GM21447 (cell line): ENCODE results near the gene DHX16.

Source experiments
- ATAC-seq: cut with Tn5 transposase; IDR thresholded peaks from one replicate; pipeline ENCODE4 v1.9.1; 2021; ENCODE audit not compliant: unreplicated experiment

DHX16 gene

GRCh38 chr6:30640481-30640880 lies 32.3 kb downstream of the DHX16 start:
- ATAC-seq, result no peak

DNA sequence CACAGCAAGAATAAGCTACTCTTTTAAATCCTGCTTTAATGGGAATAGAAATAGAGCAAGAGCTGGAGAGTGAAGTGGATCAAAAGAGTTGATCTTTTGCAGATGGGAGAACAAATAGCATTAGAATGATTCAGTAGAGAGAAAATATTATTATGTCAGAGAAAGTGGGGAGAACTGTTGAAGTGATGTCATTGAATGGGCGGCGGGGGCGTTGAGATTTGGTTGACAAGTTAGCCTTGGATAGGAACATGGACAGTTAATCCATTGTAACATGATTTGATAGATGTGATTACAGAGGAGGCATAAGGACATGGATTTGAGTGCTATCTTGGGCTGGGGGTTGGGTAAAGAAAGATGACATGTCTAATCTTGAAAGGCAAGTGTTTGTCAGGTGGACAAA lies 37.0 kb downstream of the DHX16 start:
- ATAC-seq, result no peak

- ATAC-seq, result peak; percentile 90
These were observed 46.1 kb downstream of the DHX16 start, which contains the start of gene ATAT1 for GRCh38 chr6:30626484-30627366. Gene ATAT1 (plus strand): TSS chr6:30626874.

- ATAC-seq, result no peak
These were observed 47.3 kb downstream of the DHX16 start for GRCh38 chr6:30625511-30625910.

DNA sequence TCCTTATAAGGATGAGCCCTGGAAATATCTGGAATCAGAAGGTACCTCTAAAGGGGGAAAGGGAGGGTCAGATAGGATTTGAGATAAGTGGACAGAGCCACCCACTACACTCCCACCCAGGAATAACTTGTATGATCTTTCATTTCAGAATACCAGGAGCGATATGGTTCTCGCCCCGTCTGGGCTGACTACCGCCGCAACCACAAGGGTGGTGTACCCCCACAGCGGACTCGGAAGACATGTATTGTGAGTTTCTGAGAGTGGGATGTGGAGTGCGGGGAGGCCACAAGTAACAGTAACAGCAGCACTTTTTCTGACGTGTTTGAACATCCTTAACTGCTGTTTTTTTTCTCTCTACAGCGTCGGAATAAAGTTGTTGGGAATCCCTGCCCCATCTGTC lies 53.2 kb downstream of the DHX16 start:
- ATAC-seq, result no peak

DNA sequence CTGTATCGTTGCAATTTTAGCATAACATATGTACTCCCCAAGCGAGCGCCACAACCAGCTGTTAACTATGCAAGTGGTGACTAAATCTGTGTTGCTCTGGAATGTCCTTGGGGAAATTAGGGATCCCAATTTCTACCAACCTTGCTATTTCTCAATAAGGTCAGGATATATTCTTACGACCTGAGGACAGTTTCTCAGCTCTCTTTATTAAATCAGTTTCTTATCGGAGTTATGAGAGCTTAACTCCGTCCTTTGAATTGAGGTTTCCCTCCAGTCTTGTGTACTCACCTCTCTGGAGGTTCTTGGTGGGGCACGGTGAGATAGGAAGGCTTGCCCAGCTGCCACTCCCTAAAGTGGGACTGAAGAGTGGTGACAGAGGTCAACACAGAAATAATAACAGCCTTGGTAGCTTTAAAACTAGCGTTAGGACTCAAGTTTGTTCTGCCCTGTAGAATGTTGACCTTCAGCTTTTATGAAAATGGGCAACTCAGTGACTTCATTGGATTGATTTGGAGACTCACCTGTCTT lies 54.5 kb downstream of the DHX16 start:
- no peak for ATAC-seq

- peak; percentile 65 for ATAC-seq
These were observed 55.1 kb downstream of the DHX16 start, which contains the start of gene MRPS18B for GRCh38 chr6:30617565-30618269. Gene MRPS18B (plus strand): TSS chr6:30617840. CDS start chr6:30617866, 26 bp downstream.

- ATAC-seq, result peak; percentile 72
These were observed 55.8 kb downstream of the DHX16 start, which contains the start of gene PPP1R10 for GRCh38 chr6:30616811-30617564. Gene PPP1R10 (minus strand): TSS chr6:30617243. CDS start chr6:30609944, 7,299 bp downstream.

DNA sequence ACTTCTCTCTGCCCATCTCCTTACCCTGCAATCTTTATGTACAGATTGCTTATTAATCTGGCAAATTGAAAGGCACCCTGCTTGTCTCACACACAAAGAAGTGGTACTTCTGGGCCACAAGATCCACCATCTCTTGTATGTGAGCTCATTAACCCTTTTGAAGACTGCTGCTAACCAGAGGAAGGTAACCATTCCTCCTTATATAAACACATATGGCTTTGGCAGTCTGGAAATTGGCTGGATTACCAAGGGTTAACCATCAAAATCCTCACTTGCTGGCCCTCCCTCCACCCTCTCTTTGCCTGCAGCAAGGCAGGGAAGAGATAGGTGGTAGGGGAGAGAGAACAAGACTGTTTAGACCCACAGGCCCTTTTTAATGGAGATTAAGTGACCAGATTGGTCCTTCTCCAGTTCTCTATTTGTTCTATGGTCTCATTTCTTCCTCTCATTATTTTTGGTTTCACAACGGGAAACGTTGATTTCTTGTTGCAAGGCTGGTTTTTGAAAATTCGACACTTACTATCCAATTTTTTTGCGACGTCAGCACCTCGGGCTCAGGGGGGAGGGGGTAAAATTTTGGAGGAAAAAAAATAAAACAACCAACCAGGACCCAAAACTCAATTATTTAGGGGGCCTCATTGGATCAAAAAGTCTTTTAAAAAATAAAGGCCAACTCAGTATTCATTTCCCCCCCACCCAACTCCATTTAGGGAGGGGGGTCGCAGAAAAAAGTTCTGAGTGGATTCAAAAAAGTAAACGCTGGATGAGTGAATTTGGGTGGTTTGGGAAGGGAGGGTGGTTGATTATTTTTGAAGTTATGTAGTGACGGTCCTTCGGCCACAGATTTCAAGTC lies 56.6 kb downstream of the DHX16 start:
- ATAC-seq, result no peak

- no peak for ATAC-seq
These were observed 57.4 kb downstream of the DHX16 start for GRCh38 chr6:30615219-30615957.

DNA sequence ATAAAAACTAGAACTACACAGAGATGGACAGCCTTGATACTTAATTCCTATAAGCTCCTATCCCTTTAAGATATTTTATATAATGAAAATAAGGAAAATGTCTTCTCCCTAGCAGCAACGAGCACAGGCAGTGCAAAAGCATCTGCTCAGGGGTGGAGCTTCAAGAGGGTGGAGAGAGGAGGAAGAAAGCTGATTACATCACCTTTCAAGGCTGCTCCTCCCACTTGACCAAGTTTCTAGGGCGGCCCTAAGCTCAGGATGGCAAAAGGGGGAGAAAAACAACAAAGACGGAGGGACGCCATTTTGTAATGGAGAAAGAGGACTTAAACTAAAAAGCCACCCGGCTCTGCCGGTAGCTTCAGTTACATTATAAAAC lies 58.0 kb downstream of the DHX16 start:
- ATAC-seq, result peak; percentile 41

GRCh38 chr6:30614044-30614842 lies 58.6 kb downstream of the DHX16 start:
- ATAC-seq, result no peak

- no peak for ATAC-seq
These were observed 59.4 kb downstream of the DHX16 start for GRCh38 chr6:30613251-30614043.

DNA sequence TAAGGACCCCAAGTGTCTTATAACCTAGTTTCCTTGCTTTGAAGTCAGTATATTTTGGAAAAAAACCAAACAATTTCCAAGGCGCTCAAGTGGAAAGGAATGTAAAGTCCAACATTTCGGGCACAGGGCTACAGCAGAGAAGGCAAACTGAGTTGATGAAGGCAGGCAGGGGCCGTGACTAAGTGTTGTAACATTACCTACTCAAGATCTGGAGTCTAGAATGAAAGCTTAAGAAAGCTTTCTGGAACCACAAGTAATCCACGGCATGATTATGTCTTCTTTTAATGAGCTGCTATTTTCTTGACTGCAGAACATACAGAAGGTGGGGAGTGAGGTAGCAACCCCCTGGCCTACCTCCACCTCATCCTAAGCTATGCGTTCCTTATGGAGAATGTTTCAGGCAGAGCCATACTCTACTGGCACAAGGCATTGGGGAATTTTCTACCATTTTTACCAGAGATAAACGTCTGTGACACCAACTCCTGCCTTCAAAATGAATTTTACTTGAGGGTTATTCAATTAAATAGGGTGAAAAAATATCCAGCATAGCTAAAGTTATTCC lies 60.0 kb downstream of the DHX16 start:
- ATAC-seq, result no peak

GRCh38 chr6:30612213-30612612 lies 60.6 kb downstream of the DHX16 start:
- ATAC-seq, result no peak

GRCh38 chr6:30611856-30612194 lies 61.0 kb downstream of the DHX16 start:
- no peak for ATAC-seq

GRCh38 chr6:30611150-30611855 lies 61.5 kb downstream of the DHX16 start:
- no peak for ATAC-seq
